Spleen (tissue), 11 donors: Measurements from ENCODE around the gene SNRNP25. TPM values are rescaled to one million over a fixed set of nuclear protein-coding genes. Genes with fewer than 3 reads are reported as not detected.

Source experiments
- DNase-seq: peaks from one replicate; pipeline ENCODE4 v3.0.0-alpha.2; 2020
- H3K27ac ChIP-seq, 8 donors: fragments of 200-600 bp; sonication (generic) in 7 of 8; 1 replicate in 4 of 8; 2 replicates in 4 of 8; pipeline versions ENCODE4 v1.5.0 to v1.8.0; 2016 to 2021; ENCODE audit warnings: inconsistent platforms in 4 of 8, mild to moderate bottlenecking in 4 of 8, moderate library complexity in 1 of 8
- H3K27me3 ChIP-seq, 7 donors: fragments of 200-600 bp; sonication (generic) in 6 of 7; replicated peaks in 1 of 7; 1 replicate in 4 of 7; 2 replicates in 3 of 7; pipeline versions ENCODE4 v1.5.0 to v1.8.0; 2016 to 2021; ENCODE audit warnings: inconsistent platforms in 3 of 7, mild to moderate bottlenecking in 1 of 7
- H3K36me3 ChIP-seq, 6 donors: fragments of 200-600 bp; sonication (generic) in 5 of 6; 1 replicate in 4 of 6; 2 replicates in 2 of 6; pipeline versions ENCODE4 v1.5.0 to v1.8.0; 2016 to 2021; ENCODE audit warnings: inconsistent platforms in 2 of 6
- H3K4me1 ChIP-seq, 6 donors: fragments of 200-600 bp; sonication (generic) in 5 of 6; 1 replicate in 3 of 6; 2 replicates in 3 of 6; pipeline versions ENCODE4 v1.5.0 to v1.8.0; 2016 to 2021; ENCODE audit warnings: inconsistent platforms in 3 of 6
- H3K4me3 ChIP-seq, 8 donors: fragments of 200-600 bp; sonication (generic) in 7 of 8; 1 replicate in 4 of 8; 2 replicates in 4 of 8; pipeline versions ENCODE4 v1.5.0 to v1.8.0; 2016 to 2021; ENCODE audit warnings: inconsistent platforms in 4 of 8, mild to moderate bottlenecking in 4 of 8, moderate library complexity in 2 of 8
- H3K9me3 ChIP-seq, 8 donors: fragments of 200-600 bp; sonication (generic) in 7 of 8; 1 replicate in 4 of 8; 2 replicates in 4 of 8; pipeline versions ENCODE4 v1.5.0 to v1.8.0; 2016 to 2021; ENCODE audit warnings: inconsistent platforms in 4 of 8
- CTCF ChIP-seq, 11 experiments: fragments of 200-600 bp in 7 of 11; fragments of 450-650 bp in 4 of 11; sonication (generic) in 4 of 11; IDR thresholded peaks in 8 of 11; conservative IDR thresholded peaks in 3 of 11; 1 replicate in 7 of 11; 2 replicates in 4 of 11; pipeline versions ENCODE4 v1.4.0 to v1.8.0; 2016 to 2021; ENCODE audit warnings: antibody characterized with exemption in 11 of 11, inconsistent platforms in 4 of 11, mild to moderate bottlenecking in 1 of 11
- POLR2A ChIP-seq, 3 donors: fragments of 450-650 bp; IDR thresholded peaks; one replicate each; pipeline ENCODE4 v1.5.1; 2017; ENCODE audit warnings: antibody characterized with exemption in 3 of 3, mild to moderate bottlenecking in 1 of 3
- POLR2AphosphoS5 ChIP-seq, 3 donors: sonication (generic); formaldehyde crosslinking; IDR thresholded peaks; one replicate each; pipeline ENCODE4 v1.5.1; 2017; ENCODE audit warnings: antibody characterized with exemption in 3 of 3
- WGBS, 5 donors: extraction: QIAGEN DNeasy Blood & Tissue Kit in 3 of 5; methylation state at CpG; one replicate each; pipeline versions ENCODE4 v1.1.5 to v1.1.7; 2013 to 2018; 5-methylcytosine and 5-hydroxymethylcytosine counted together
- intact Hi-C: fragments of 100-400 bp; cut with DNase I; formaldehyde crosslinking; loops from one replicate; pipeline ENCODE4 v1.15.0; 2023; ENCODE audit warnings: low total_unique reads
- polyA plus RNA-seq, 3 donors: library from polyadenylated mRNA; stranded (reverse); fragments of 200-250 nt; gene quantifications; one replicate each; pipeline ENCODE4 v1.2.1, GENCODE V29; 2013
- total RNA-seq, 7 donors: library from RNA; depleted of rRNA in 3 of 7; stranded (reverse); fragments of >200 nt in 3 of 7; fragmentation: NEBNext Ultra II Directional in 4 of 7; extraction: Animal tissue kit (Norgen Biotek cat#: 25700) in 4 of 7; gene quantifications; one replicate each; pipeline versions ENCODE4 v1.1.0 to v1.2.1, GENCODE V29; 2016 to 2021
- donor health status: healthy with polysubstance abuse.
- donor health status: DM: no; HTN: no; CAD: no; lungs with moderate emphysema.
- donor health status: DM: no; HTN: no; CAD: no.
- donor health status: Bipolar disorder and iron deficiency.
- donor health status: healthy.
- donor health status: DM: no; HTN: no; CAD: no.
- donor health status: DM: yes; HTN: yes; CAD: no.

SNRNP25 gene
- total and polyA plus RNA-seq, 10 donors, result 13.6 to 48.1 (median 21.3) TPM

- Histone ChIP-seq H3K4me3 (no peak overlapping the region), H3K4me1 (peaks cover 23 to 85% (median 61%) of the 10 kb centered on the region in 6 donors), H3K27me3 (peaks cover 0 to 40% (median 10%) of the 10 kb centered on the region in 7 donors), H3K27ac (peak overlapping the region in 6 of 8 donors; percentile 54 to 95 (median 94)), H3K36me3 (peaks cover 0 to 7% (median 2%) of the 10 kb centered on the region in 6 donors), H3K9me3 (no peaks in the 10 kb centered on the region)
- TF ChIP-seq POLR2AphosphoS5 (IDR thresholded peaks at IDR 0.05) (no peak), POLR2A (IDR thresholded peaks at IDR 0.05) (no peak), CTCF (IDR thresholded peaks at IDR 0.05 in 8 of 11, conservative IDR thresholded peaks at IDR 0.05 in 3 of 11) (no peak)
- intact Hi-C loops, result no loop called here
- DNase-seq, result no peak
- WGBS, 5 donors, result 87 to 92% (median 91%) methylated on average over 15 to 16 of the region's 16 CpGs
Observed at GRCh38 chr16:74747-75334, 21.2 kb downstream of the SNRNP25 start.

GRCh38 chr16:75580-76501 is 22.2 kb downstream of the SNRNP25 start:
- peak in 3 of 11 experiments; percentile 15 to 35 (median 15) for TF ChIP-seq CTCF (IDR thresholded peaks at IDR 0.05 in 8 of 11, conservative IDR thresholded peaks at IDR 0.05 in 3 of 11)
- no peak for TF ChIP-seq POLR2A (IDR thresholded peaks at IDR 0.05)
- TF ChIP-seq POLR2AphosphoS5 (IDR thresholded peaks at IDR 0.05), result peak in 1 of 3 donors; percentile 9
- intact Hi-C loops, result no loop called here
- Histone ChIP-seq H3K4me1 (peaks cover 23 to 86% (median 62%) of the 10 kb centered on the region in 6 donors), H3K27me3 (peaks cover 0 to 36% (median 10%) of the 10 kb centered on the region in 7 donors), H3K27ac (peak overlapping the region in 7 of 8 donors; percentile 92 to 95 (median 93)), H3K4me3 (no peak overlapping the region), H3K9me3 (no peaks in the 10 kb centered on the region), H3K36me3 (peaks cover 0 to 17% (median 7%) of the 10 kb centered on the region in 6 donors)
- no peak for DNase-seq
- WGBS, 5 donors, result 18 to 42% (median 33%) methylated on average over 8 to 11 of the region's 11 CpGs

GRCh38 chr16:76535-77272 is 23.1 kb downstream of the SNRNP25 start:
- Histone ChIP-seq H3K27ac (peak overlapping the region; percentile 79 to 95 (median 93)), H3K36me3 (peaks cover 0 to 23% (median 7%) of the 10 kb centered on the region in 6 donors), H3K4me1 (peaks cover 20 to 81% (median 59%) of the 10 kb centered on the region in 6 donors), H3K27me3 (peaks cover 0 to 27% (median 9%) of the 10 kb centered on the region in 7 donors), H3K4me3 (peak overlapping the region in 7 of 8 donors; percentile 84 to 98 (median 87)), H3K9me3 (no peaks in the 10 kb centered on the region)
- TF ChIP-seq CTCF (IDR thresholded peaks at IDR 0.05 in 8 of 11, conservative IDR thresholded peaks at IDR 0.05 in 3 of 11) (no peak), POLR2AphosphoS5 (IDR thresholded peaks at IDR 0.05) (peak in 1 of 3 donors; percentile 19), POLR2A (IDR thresholded peaks at IDR 0.05) (no peak)
- intact Hi-C loops, result no loop called here
- no peak for DNase-seq
- 16 to 27% (median 17%) methylated on average over 11 to 13 of the region's 13 CpGs for WGBS, 5 donors
